TTC549 (cell line): ENCODE measurements around the gene ABCA3.
"Not testable (repeated sequence)": the region's sequence is repeated elsewhere in the genome, so short reads cannot be mapped to it uniquely, and the experiment has no call there.

ENCODE experiments used
- FAIRE-seq: peaks from 2 replicates; lab custom pipeline; 2012; peaks lifted over from hg19 to GRCh38; lab: Jason Lieb, UNC

The ABCA3 gene

DNA sequence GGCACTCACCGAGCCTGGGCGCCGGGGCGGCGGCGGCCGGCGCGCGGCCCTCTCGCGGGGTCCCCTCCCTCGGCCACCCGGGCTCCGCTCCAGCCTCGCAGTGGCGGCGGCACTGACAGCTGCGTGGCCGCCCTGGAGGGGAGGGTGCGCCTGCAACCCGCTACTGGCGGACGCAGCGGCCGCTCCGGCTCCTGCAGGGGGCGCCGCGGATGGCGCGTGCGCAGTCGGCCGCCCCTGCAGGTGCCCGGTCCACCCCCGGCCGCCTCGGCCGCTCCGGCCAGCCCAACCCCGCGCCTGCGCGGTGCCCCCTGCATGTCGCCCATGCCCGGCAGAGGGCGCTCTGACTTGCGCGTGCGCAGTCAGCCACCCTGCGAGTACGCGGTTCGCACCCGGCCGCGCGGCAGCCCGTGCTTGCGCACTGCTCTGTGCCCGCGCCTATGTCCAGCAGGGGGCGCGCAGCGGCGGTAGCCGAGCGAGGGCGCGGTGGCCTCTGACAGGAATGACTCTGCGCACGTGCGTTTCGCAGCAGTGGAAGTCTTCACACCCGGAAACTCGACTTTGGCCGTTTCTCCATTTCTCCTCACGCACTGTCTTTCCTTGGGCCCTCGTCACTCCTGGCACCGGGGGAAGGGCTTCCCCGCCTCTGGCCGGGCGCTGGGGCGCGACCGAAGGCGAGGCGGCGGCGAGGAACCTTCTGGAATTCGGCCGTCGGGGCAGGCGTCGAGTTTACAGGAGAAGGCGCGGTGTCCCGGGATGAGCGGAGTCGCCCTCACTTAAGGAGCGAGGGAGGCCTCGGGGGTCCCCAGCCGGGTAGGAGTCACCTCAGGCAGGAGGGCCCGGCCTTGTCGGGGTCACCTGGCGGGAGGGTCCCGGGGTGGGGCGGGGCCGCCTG is at the start of gene ABCA3:
Gene ABCA3, minus strand, starts transcription at position 165 of the 892 bp plus-strand sequence. CDS start 14,262 bp downstream, outside the sequence.
- FAIRE-seq: no peak

DNA sequence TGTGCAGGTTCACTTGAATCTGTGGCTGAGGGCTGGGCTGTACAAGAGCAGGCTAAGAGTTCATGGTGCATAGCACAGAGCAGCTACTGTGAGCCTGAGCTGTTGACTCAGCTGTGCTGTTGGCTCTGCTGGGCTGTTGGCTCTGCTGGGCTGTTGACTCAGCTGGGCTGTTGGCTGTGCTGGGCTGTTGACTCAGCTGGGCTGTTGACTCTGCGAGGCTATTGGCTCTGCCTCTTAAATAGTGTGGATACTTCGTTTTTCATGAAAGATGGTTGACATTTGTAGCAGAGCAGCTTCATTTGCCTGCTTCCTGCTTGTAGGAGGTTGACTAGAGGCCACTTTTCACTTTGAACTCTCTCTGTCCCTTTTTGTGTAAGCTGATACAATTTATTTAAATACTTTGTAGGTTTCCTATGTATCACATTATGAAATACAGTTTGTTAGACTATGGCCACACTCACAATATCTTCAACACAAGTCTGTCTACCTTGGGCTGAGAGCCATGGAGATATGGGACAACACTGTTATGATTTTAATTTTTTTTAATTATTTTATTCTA is 48.4 kb upstream of the ABCA3 start:
- FAIRE-seq: no peak

DNA sequence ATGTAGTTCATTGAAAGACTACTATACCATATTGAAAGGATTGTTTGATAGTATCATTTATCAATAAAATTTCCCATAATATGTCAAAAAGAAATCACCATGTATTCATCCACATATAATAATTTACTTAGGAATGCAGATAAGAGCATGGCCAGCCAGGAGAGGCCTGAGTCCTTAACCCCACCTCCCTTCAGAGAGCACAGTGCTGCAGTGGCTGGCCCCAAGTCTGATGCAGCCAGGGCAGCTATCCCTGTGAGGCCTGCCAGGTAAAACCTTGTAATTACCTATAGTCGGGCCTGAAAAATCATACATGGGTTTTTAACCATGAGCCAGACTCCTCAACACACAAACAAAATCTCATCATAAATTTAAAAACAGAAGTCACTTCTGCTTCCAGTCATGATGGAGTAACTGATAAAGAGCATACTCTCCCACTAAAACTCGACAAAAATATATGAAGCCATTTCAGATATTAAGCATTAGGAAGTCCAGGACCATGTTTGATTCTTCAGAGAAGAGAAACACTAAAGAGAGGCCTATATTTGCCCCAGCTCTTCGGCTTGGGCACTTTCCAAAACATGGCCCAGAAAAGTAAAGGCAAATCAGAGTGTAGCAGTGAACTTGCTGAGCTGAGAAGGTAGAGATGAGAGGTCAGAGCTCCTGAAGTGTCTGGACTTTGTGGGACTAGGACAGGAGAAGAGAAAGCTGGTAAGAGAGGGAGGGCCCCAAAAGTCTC is 47.8 kb upstream of the ABCA3 start:
- no peak for FAIRE-seq

DNA sequence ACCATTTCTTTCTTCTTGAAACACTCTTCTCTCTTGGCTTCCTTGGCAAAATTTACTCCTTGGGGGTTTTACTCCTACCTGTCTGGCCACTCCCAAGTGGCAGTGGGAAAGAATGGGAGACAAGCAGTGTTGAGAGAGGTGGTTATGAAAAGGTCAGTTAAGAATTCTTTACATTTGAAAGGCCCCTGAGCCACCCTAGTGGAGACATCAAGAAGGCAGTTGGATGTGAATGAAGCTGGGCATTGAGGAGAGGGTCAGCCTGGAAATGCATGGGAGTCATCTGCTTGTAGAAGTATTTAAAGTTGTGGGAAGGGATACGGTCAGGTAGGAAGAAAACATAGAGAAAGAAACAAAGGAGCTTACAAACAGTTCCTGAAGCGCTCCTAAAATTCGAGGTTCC is 46.5 kb upstream of the ABCA3 start:
- FAIRE-seq: no peak

DNA sequence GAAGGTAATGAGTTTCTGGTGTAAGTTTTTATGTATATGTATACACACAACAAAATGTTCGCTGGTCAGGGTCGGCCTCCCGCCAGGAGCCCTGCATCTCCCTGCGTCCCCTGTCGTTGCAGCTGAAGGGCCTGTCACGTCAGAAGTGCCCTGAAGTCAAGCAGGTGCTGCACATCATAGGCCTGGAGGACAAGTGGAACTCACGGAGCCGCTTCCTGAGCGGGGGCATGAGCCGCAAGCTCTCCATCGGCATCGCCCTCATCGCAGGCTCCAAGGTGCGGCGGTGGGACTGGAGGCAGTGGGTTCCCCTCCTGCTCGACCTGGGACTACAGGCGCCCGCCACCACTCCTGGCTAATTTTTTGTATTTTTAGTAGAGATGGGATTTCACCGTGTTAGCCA is 45.5 kb upstream of the ABCA3 start:
- FAIRE-seq: not testable (repeated sequence)

DNA sequence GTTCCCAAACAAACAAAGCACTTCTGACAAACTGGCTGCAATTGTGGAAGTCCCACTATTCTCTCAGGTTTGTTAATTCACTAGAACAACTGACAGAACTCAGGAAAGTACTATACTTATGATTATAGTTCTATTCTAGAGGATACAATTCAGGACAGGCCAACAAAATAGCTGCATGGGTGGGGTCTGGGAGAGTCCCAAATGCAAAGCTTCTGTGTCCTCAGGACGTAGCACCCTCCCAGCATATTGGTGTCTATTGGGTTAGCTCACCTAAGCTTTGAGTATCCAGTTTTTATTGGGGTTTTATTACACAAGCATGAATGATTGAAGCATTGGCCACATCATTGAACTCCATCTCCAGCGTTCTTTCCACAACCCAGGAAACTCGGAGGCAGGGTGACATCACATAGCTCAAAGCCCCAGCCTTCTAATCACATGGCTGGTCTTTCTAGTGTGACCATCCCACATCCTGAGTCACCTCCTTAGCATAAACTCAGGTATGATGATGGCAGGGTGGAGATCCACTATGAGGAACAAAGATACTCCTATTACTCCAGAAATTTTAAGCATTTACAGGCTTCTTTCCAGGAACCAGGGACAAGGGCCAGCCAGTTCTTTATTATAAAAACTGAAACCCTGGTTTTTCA is 44.8 kb upstream of the ABCA3 start:
- FAIRE-seq: no peak

DNA sequence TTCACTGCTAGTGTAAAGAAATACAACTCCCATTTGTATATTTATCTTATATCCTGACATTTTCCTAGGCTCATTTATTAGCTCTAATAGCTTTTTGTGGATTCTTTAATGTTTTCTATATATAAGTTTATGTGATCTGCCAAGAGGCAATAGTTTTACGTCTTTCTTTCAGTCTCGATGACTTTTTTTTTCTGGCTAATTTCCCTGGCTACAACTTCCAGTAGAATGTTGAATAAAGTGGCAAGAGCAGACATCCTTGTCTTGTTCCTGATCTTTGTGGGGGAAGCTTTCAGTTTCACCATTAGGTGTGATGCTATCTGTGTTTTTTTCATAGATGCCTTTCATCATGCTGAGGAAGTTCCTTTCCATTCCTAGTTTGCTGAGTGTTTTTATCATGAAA is 43.9 kb upstream of the ABCA3 start:
- FAIRE-seq: no peak

DNA sequence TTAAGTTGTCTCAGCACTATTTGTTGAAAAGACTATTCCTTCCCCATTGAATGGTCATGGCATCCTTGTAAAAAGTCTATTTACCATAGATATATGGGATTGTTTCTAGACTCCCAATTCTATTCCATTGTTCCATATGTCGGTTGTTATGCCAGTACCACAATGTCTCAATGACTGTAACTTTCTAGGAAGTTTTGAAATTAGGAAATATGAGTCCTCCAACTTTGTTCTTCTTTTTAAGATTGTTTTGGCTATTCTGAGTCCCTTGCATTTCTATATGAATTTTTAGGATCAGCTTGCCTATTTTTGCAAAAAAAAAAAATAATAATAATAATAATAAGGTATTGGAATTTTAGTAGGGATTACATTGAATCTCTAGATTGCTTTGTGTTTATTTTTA is 43.0 kb upstream of the ABCA3 start:
- FAIRE-seq: no peak

DNA sequence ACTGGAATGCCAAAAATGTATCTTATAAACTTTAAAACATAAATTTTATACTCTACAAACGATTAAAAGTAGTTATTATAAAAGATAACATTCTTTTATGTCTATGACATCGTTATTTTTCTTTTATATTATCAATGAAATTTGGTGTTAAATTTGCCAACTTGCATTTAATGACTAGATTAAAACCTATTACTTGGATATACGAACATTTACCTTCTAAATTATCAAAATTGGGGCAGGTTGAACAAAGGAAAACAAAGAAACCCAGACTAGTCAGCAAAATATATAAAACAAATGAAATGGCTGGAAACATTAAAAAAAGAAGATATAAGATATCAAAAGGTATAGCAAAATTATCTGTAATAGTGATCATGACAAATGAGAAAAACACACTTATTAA is 34.1 kb upstream of the ABCA3 start:
- FAIRE-seq: no peak

DNA sequence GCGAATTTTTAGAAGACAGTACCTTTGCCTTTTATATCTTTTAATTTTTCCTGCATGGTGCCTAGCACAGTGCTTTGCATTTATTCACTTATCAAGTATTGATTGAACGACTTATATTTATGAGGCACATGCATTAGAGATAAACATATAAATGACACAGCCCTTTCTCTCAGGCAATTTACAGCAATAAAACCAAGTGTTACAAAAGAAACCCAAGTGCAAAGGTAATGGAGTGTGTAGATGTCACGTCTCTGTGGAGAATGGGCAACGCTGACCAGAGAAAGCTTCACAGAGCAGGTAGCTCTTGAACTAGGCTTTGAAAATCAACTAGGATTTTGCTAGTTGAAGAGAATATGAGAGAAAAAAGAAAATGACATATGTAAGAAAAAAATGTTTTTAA is 32.6 kb upstream of the ABCA3 start:
- FAIRE-seq: no peak

DNA sequence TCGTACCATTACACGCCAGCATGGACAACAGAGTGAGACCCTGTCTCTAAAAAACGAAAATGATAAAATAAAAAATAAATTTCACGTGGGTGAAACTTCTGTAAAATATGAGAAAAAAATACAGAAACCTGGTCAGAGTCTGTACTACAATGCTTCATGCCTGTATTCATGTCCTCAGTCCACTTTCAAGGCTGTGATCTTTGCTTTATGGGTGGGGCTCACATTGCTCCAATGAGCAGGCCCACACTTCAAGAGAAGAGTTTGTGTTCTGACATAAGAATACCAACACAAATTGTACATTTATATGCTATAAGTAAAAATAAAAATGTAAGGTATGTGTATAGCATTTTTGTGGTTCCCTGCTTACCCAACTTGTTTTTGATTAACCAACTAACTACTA is 32.2 kb upstream of the ABCA3 start:
- FAIRE-seq: no peak

DNA sequence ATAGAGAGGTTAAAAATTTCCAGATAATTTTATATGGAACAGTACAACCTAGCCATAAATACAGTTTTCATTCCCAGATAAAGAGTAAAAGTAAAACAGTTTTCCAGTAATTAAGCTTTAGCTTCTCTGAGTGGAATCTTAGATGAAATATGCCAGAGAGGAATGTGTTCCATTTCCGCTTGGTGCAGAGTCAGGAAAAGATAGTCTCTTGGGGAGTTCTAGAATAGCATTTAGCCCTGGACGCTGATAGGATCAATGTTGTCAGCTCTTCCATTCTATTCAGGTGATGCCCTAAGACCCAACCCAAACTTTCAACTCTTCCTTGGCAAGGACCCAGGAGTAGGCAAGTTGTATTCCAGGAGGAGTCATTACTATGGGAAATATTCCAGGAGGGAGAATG is 30.9 kb upstream of the ABCA3 start:
- FAIRE-seq: no peak

DNA sequence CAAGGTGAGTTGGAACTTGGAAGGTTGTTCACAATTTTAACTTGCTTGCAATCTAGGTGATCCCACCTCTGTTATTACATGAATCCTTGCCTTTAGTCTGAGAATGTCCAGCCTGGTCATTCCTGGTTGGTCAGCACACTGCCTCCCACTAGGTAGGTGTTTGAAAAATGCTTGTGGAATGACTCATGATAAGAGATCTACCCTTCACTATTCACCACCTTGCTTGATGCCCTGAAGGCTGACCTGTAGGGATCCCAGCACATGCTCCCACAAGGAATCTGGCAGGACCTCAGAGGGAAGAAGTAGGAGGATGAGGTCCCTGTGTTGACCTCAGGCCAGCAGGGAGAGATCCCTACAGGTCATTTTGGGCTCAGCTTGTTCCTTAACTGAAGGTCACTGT is 30.2 kb upstream of the ABCA3 start:
- FAIRE-seq: no peak

DNA sequence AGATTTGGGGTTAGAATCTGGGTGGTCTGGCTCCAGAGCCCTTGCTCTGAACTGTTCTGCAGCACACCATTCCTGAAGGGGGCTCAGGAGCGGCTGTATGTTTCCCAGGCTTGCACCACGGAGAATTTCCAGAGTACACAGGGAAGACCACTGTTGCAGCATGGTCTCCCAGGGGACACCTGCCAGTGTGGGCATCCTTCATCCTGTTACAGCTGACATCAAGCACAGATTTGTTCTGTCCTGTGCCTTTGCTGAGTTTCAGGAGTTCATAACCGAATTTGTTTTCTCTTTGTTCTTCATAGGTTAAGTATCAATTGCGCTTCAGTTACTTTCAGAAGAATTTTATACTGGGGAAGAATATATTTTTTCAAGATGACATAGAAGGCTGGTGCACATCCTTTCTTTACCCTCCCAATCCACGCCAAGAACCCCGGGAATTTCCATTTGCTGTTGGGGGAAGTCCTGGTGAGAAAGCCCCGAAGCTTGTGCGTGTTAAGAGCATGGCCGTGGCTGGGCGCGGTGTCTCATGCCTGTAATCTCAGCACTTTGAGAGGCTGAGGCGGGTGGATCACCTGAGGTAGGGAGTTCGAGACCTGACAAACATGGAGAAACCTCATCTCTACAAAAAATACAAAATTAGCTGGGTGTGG is 26.3 kb upstream of the ABCA3 start:
- no peak for FAIRE-seq

DNA sequence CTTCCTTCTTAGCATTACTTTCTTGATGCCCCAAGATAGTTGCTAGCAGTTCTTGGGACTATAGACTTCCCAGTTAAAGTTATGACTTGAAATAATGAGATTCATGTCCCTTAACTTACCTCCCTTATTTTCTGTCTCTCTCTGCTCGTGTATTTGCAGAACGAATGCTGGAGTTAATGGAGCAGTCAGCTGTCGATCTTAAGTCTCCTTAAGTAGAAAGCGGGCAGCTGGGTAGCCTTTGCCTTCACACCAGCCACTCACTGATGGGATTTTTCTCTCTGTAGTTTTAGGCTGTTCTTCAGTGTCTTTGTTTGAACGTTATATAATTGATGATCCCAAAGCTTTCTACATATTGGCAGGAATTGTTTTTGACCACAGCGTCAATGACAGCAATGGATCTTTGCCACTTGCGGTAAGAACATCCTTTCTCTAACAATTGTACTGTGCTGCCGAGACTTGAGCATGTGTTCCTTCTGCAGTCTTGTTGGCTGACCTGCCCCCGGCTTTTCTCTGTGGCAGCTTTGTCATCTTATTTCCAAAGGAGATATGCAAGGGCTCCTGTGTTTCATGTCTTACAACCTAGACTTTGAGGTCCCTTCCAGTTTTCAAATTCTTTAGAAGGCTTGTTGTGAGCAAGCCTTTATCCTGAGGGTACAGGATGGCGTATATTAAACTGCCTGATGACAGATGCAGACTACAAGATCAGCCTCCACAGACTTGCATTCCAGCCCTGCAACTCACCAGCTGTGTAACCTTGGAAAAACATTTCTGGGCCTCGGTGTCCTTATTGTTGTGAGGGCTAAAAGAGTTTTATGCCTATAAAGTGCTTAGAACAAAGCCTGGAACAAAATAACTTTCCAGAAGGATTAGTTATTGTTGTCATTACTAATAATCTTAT is 25.1 kb upstream of the ABCA3 start:
- FAIRE-seq: no peak

DNA sequence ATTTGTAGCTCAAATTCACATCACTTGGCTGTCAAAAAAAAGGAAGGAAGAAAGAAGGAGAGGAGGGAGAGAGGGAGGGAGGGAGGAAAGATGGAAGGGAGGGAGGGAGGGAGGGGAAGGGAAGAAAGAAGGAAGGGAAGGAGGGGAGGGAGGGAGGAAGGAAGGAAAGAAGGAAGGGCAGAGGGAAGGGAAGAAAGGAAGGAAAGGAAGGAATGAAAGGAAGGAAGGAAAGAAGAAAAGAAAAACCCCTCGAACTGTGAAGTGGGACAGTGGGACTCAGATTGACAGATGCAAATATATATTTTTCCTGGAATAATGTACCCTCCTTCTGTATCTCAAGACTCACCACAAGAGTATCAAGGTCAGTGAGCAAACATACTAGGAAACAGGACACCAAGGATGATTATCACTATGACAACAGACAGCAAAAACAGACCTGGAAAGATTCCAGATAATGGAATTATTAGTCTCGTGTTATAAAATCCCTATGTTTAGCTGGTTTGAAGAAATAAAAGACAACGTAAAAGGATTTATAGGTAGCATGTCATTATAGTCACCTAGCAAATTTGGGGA is 24.2 kb upstream of the ABCA3 start:
- FAIRE-seq: no peak

DNA sequence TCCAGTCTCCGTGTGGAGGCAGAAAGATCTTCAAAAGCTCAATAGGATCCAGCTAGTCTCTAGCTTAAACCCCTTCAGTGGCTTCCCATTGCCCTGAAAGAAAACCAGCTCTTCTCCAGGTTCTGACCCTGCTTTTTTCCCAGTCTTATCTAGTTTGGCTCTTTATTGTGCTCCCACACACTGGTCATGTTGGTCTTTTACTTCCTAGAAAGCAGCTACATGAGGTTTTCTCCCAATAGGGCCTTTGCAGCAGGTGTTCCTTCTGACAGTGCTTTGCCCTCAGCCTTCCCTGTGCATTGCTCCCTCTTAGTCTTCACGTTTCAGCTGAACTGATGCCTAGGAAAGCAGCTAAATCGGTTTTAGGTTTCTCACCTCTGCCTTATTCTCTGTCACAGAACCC is 21.7 kb upstream of the ABCA3 start:
- no peak for FAIRE-seq

DNA sequence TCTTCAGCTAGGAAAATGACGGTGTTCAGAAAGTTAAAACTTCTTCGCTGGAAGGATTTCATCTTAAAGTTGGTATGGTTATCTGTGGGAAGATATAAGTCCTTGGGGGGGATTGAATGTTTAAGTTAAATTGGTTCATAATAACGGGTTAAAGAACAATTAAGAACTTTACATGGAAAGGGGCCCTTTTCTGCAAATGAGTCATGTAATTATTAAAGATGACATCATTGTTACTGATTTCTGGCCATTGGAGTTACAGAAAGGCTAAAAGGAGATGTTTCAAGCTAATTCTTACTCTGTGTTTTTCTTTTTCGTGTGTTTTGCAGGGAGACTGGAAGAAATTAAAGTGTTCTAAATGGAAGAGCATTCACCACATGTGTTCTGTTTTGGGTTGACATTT is 20.6 kb upstream of the ABCA3 start:
- FAIRE-seq: no peak

DNA sequence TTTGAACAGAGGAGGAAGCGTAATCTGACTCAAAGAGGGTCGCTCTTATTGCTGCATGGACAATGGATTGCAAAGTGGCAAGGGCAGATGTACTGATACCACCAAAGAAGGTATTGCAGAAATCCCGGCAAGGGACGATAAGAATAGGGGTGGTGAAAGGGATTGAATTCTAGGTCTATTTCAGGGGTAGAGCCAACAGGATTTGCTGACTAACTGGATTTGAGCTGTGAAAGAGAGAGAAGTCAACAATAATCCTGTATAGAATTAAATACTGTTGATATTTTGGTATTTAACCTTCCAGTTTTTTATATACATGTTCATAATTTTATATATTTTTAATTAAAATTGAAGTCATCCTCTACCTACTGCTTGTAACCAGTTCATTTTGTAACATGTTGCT is 19.4 kb upstream of the ABCA3 start:
- no peak for FAIRE-seq

DNA sequence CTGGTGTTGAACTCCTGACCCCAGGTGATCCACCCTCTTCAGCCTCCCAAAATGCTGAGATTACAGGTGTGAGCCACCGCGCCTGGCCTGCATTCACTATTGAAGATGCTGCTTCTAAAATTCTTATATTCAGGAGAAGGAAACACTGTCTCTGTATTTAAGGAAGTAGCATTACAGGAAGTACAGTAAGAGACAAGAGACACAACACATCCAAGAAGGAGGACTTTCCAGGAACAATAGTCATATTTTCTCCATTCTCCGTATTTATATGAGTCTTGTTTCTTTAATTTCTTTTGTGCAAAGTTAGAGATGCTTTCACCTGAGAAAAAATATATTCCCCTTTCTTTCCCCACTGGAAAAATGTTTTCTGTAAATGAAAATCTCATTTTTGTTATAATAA is 18.3 kb upstream of the ABCA3 start:
- FAIRE-seq: no peak

DNA sequence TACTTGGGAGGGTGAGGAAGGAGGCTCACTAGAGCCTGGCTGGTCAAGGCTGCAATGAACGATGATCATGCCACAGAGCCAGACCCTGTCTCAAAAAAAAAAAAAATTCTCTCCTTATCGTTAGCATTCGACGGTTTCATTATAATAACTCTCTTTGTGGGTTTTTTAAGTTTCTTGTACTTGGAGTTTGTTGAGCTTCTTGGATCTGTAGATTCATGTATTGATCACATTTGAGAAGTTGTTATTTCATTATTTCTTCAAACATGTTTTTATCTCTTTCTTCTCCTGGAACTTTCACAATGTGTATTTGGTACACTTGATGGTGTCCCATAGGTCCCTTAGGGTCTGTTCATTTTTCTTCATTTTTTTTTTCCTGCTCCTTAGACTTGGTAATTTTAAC is 16.8 kb upstream of the ABCA3 start:
- FAIRE-seq: no peak
